Measurements from ENCODE around the gene DOCK10. TPM values are rescaled to one million over a fixed set of nuclear protein-coding genes. Genes with fewer than 3 reads are reported as not detected.

The DOCK10 gene
- total RNA-seq, 4 donors from 2014 or later, result 11.9 to 42.0 (median 17.9) TPM

- ATAC-seq (ENCODE audit: low FRiP score), result no peak
- no peak for DNase-seq (ENCODE audit: low spot score)
- no peak for TF ChIP-seq CTCF (IDR thresholded peaks at IDR 0.05)
These were observed 199.1 kb downstream of the DOCK10 start for GRCh38 chr2:224843141-224843540.

GRCh38 chr2:224841910-224842309 is 200.4 kb downstream of the DOCK10 start:
- no peak for TF ChIP-seq CTCF (IDR thresholded peaks at IDR 0.05)
- DNase-seq (ENCODE audit: low spot score), result no peak
- ATAC-seq (ENCODE audit: low FRiP score), result no peak

- no peak for ATAC-seq (ENCODE audit: low FRiP score)
- no peak for TF ChIP-seq CTCF (IDR thresholded peaks at IDR 0.05)
- no peak for DNase-seq (ENCODE audit: low spot score)
These were observed 203.9 kb downstream of the DOCK10 start for GRCh38 chr2:224838335-224838734.

GRCh38 chr2:224837558-224837957 is 204.7 kb downstream of the DOCK10 start:
- TF ChIP-seq CTCF (IDR thresholded peaks at IDR 0.05), result no peak
- DNase-seq (ENCODE audit: low spot score), result no peak
- no peak for ATAC-seq (ENCODE audit: low FRiP score)

- TF ChIP-seq CTCF (IDR thresholded peaks at IDR 0.05), result no peak
- DNase-seq (ENCODE audit: low spot score), result no peak
- ATAC-seq (ENCODE audit: low FRiP score), result no peak
These were observed 205.2 kb downstream of the DOCK10 start for GRCh38 chr2:224837066-224837465.

GRCh38 chr2:224836263-224836662 is 206.0 kb downstream of the DOCK10 start:
- no peak for TF ChIP-seq CTCF (IDR thresholded peaks at IDR 0.05)
- ATAC-seq (ENCODE audit: low FRiP score) (no peak), DNase-seq (ENCODE audit: low spot score) (no peak)

GRCh38 chr2:224835405-224835804 is 206.9 kb downstream of the DOCK10 start:
- DNase-seq (ENCODE audit: low spot score) (no peak), ATAC-seq (ENCODE audit: low FRiP score) (no peak)
- no peak for TF ChIP-seq CTCF (IDR thresholded peaks at IDR 0.05)
